CD4-positive, alpha-beta memory T cell (primary cell): ENCODE data around the gene FSD1. TPM values are rescaled to one million over a fixed set of nuclear protein-coding genes. Genes with fewer than 3 reads are reported as not detected.

Experiments used
- CTCF ChIA-PET: fragments of 350-600 bp; sonication (Branson Sonifier 250); formaldehyde crosslinking; loops from one replicate; lab custom pipeline; 2021; ENCODE audit warnings: inconsistent platforms; ENCODE audit not compliant: partially characterized antibody; lab: Charles Lee
- POLR2A ChIA-PET: fragments of 350-600 bp; sonication (Branson Sonifier 250); formaldehyde crosslinking; loops from one replicate; lab custom pipeline; 2021; ENCODE audit not compliant: partially characterized antibody; lab: Charles Lee
- DNase-seq, 5 donors: peaks; one replicate each; pipeline versions ENCODE4 v3.0.0 to v3.0.0-alpha.2; 2020 to 2022; ENCODE audit warnings: mixed read lengths in 1 of 5
- H3K27ac ChIP-seq: one replicate; pipeline ENCODE4 v1.7.0; 2013; ENCODE audit warnings: low read depth, low read length
- H3K27me3 ChIP-seq: 2 replicates; pipeline ENCODE4 v1.7.0; 2013; ENCODE audit warnings: mild to moderate bottlenecking, low read length, moderate library complexity; ENCODE audit not compliant: insufficient read depth
- H3K36me3 ChIP-seq: 2 replicates; pipeline ENCODE4 v1.7.0; 2013; ENCODE audit warnings: mild to moderate bottlenecking, low read length, moderate library complexity; ENCODE audit not compliant: insufficient read depth
- H3K4me1 ChIP-seq: 2 replicates; pipeline ENCODE4 v1.7.0; 2013; ENCODE audit warnings: mild to moderate bottlenecking, low read length, moderate library complexity; ENCODE audit not compliant: insufficient read depth
- H3K4me3 ChIP-seq, 2 donors: one replicate each; pipeline ENCODE4 v1.7.0; 2013; ENCODE audit warnings: low read length in 2 of 2, mild to moderate bottlenecking in 1 of 2
- H3K9me3 ChIP-seq, 2 donors: one replicate each; pipeline ENCODE4 v1.7.0; 2013; ENCODE audit warnings: low read length in 2 of 2, control low read depth in 1 of 2; ENCODE audit not compliant: control insufficient read depth in 1 of 2
- H3K27ac Mint-ChIP-seq, 7 donors: one replicate each; pipeline ENCODE4 v1.8.0; 2020 to 2021; ENCODE audit warnings: mixed read lengths in 7 of 7, mild to moderate bottlenecking in 6 of 7, inconsistent platforms in 3 of 7, moderate library complexity in 3 of 7
- H3K27me3 Mint-ChIP-seq, 2 donors: one replicate each; pipeline ENCODE4 v1.8.0; 2020 to 2021; ENCODE audit warnings: mixed read lengths in 2 of 2
- H3K36me3 Mint-ChIP-seq, 2 donors: one replicate each; pipeline ENCODE4 v1.8.0; 2020 to 2021; ENCODE audit warnings: mixed read lengths in 2 of 2, inconsistent platforms in 1 of 2, mild to moderate bottlenecking in 1 of 2
- H3K4me1 Mint-ChIP-seq, 4 donors: one replicate each; pipeline ENCODE4 v1.8.0; 2020 to 2021; ENCODE audit warnings: mixed read lengths in 4 of 4, mild to moderate bottlenecking in 1 of 4
- H3K4me3 Mint-ChIP-seq, 8 donors: one replicate each; pipeline ENCODE4 v1.8.0; 2020 to 2021; ENCODE audit warnings: mixed read lengths in 8 of 8, mild to moderate bottlenecking in 7 of 8, moderate library complexity in 6 of 8, inconsistent platforms in 3 of 8
- H3K9me3 Mint-ChIP-seq, 8 donors: one replicate each; pipeline ENCODE4 v1.8.0; 2020 to 2021; ENCODE audit warnings: mixed read lengths in 8 of 8, mild to moderate bottlenecking in 5 of 8, inconsistent platforms in 3 of 8, moderate library complexity in 1 of 8
- intact Hi-C: fragments of 100-400 bp; cut with micrococcal nuclease; formaldehyde crosslinking; loops from one replicate; pipeline ENCODE4 v1.15.1; 2023
- polyA plus RNA-seq, 2 donors: library from polyadenylated mRNA; unstranded; fragments of 300-500 nt; fragmentation: Illumina TruSeq; gene quantifications; one replicate each; pipeline ENCODE4 v1.2.3, GENCODE V29; 2021
- total RNA-seq, 2 experiments: library from RNA; stranded (reverse); gene quantifications; one replicate each; pipeline ENCODE4 v1.2.3, GENCODE V29; 2021

FSD1 gene
- total and polyA plus RNA-seq, 4 experiments from 2014 or later: 0.61 to 2.4 (median 1.1) TPM

- intact Hi-C loops: no loop called here
- peak overlapping the region; percentile 87 for H3K27ac ChIP-seq
Observed at GRCh38 chr19:4367781-4368127, 63.4 kb downstream of the FSD1 start.

GRCh38 chr19:4368128-4368820, 63.9 kb downstream of the FSD1 start:
- Histone ChIP-seq H3K9me3 (no peaks in the 10 kb centered on the region), H3K36me3 (peaks cover 16% of the 10 kb centered on the region), H3K4me1 (peaks cover 54% of the 10 kb centered on the region), H3K4me3 (peak overlapping the region in 1 of 2 donors; percentile 51), H3K27ac (peak overlapping the region; percentile 87), H3K27me3 (no peaks in the 10 kb centered on the region)
- ChIA-PET POLR2A (interaction anchor here (0.6 to 5.2 kb wide), 7 partner anchors 12 to 121 kb away, joined by 3 to 85 read pairs (median 4); partner anchors contain the start of genes CHAF1A, MPND, SH3GL1 and YJU2), CTCF (interaction anchor here (0.8 to 2.8 kb wide), 4 partner anchors 11 to 37 kb away, joined by 4 to 25 read pairs (median 10); partner anchors contain the start of genes CHAF1A and SH3GL1)
- H3K9me3 Mint-ChIP-seq: no peaks in the 10 kb centered on the region
- peaks cover 11 to 49% (median 26%) of the 10 kb centered on the region in 4 donors for H3K4me1 Mint-ChIP-seq
- peak in 1 of 5 donors; percentile 55 for DNase-seq
- peaks cover 0 to 24% of the 10 kb centered on the region in 2 donors for H3K36me3 Mint-ChIP-seq
- intact Hi-C loops: no loop called here
- H3K27ac Mint-ChIP-seq: peak overlapping the region; percentile 86 to 97 (median 96)
- peak overlapping the region; percentile 79 to 97 (median 92) for H3K4me3 Mint-ChIP-seq
- no peaks in the 10 kb centered on the region for H3K27me3 Mint-ChIP-seq

More at GRCh38 chr19:4367781-4368127, 63.4 kb downstream of the FSD1 start:
- peaks cover 20% of the 10 kb centered on the region for H3K36me3 ChIP-seq
- H3K4me3 ChIP-seq: no peak overlapping the region
- peaks cover 11 to 47% (median 25%) of the 10 kb centered on the region in 4 donors for H3K4me1 Mint-ChIP-seq
- H3K27me3 Mint-ChIP-seq: no peaks in the 10 kb centered on the region
- peaks cover 49% of the 10 kb centered on the region for H3K4me1 ChIP-seq
- no peaks in the 10 kb centered on the region for H3K27me3 ChIP-seq
- no peak for DNase-seq
- POLR2A ChIA-PET: interaction anchor here (1.1 to 5.2 kb wide), 4 partner anchors 15 to 103 kb away, joined by 3 to 85 read pairs (median 23); partner anchors contain the start of genes CHAF1A, MPND and SH3GL1
- peak overlapping the region; percentile 72 to 87 (median 82) for H3K27ac Mint-ChIP-seq
- no peaks in the 10 kb centered on the region for H3K9me3 Mint-ChIP-seq
- peak overlapping the region in 4 of 8 donors; percentile 31 to 59 (median 36) for H3K4me3 Mint-ChIP-seq
- CTCF ChIA-PET: no interaction called here
- H3K36me3 Mint-ChIP-seq: peaks cover 0 to 25% of the 10 kb centered on the region in 2 donors
- no peaks in the 10 kb centered on the region for H3K9me3 ChIP-seq

GRCh38 chr19:4369109-4369887, 64.9 kb downstream of the FSD1 start:
- Histone ChIP-seq H3K27ac (peak overlapping the region; percentile 87), H3K27me3 (no peaks in the 10 kb centered on the region), H3K36me3 (peaks cover 16% of the 10 kb centered on the region), H3K4me3 (peak overlapping the region; percentile 51 to 69), H3K9me3 (no peaks in the 10 kb centered on the region), H3K4me1 (peaks cover 63% of the 10 kb centered on the region)
- intact Hi-C loops: loop anchor here (1.0 kb wide), 4 partner anchors 11 to 41 kb away; partner anchors contain the start of gene SH3GL1
- Mint-ChIP-seq H3K36me3 (peaks cover 3 to 19% of the 10 kb centered on the region in 2 donors), H3K27me3 (no peaks in the 10 kb centered on the region), H3K4me1 (peaks cover 14 to 54% (median 30%) of the 10 kb centered on the region in 4 donors), H3K9me3 (no peaks in the 10 kb centered on the region), H3K27ac (peak overlapping the region; percentile 94 to 97 (median 96)), H3K4me3 (peak overlapping the region; percentile 79 to 97 (median 92))
- peak; percentile 81 to 91 (median 84) for DNase-seq
- CTCF ChIA-PET: interaction anchor here (0.9 to 2.8 kb wide), 12 partner anchors 10 to 102 kb away, joined by 3 to 25 read pairs (median 6); partner anchors contain the start of genes CHAF1A and SH3GL1
- POLR2A ChIA-PET: interaction anchor here (0.8 to 5.2 kb wide), 18 partner anchors 9 to 123 kb away, joined by 3 to 85 read pairs (median 4); partner anchors contain the start of genes CHAF1A, HDGFL2, MPND and SH3GL1

GRCh38 chr19:4369888-4370260, 65.5 kb downstream of the FSD1 start:
- H3K27me3 Mint-ChIP-seq: no peaks in the 10 kb centered on the region
- peaks cover 67% of the 10 kb centered on the region for H3K4me1 ChIP-seq
- H3K9me3 Mint-ChIP-seq: no peaks in the 10 kb centered on the region

GRCh38 chr19:4370418-4371041, 66.1 kb downstream of the FSD1 start:
- peaks cover 14 to 57% (median 33%) of the 10 kb centered on the region in 4 donors for H3K4me1 Mint-ChIP-seq
- DNase-seq: no peak
- POLR2A ChIA-PET: interaction anchor here (0.6 to 5.2 kb wide), 14 partner anchors 9 to 124 kb away, joined by 3 to 85 read pairs (median 6); partner anchors contain the start of genes CHAF1A, HDGFL2, MPND and SH3GL1

More at GRCh38 chr19:4369888-4370260, 65.5 kb downstream of the FSD1 start:
- H3K4me3 ChIP-seq: peak overlapping the region; percentile 51 to 69
- peaks cover 16% of the 10 kb centered on the region for H3K36me3 ChIP-seq
- intact Hi-C loops: loop anchor here (1.0 kb wide), 4 partner anchors 10 to 42 kb away; partner anchors contain the start of gene SH3GL1
- DNase-seq: peak; percentile 69 to 78 (median 71)
- H3K27ac ChIP-seq: peak overlapping the region; percentile 87
- no peaks in the 10 kb centered on the region for H3K9me3 ChIP-seq
- Mint-ChIP-seq H3K27ac (peak overlapping the region; percentile 92 to 97 (median 95)), H3K36me3 (peaks cover 3 to 18% of the 10 kb centered on the region in 2 donors), H3K4me1 (peaks cover 14 to 54% (median 30%) of the 10 kb centered on the region in 4 donors), H3K4me3 (peak overlapping the region; percentile 79 to 97 (median 92))
- no peaks in the 10 kb centered on the region for H3K27me3 ChIP-seq
- ChIA-PET CTCF (interaction anchor here (0.7 to 2.8 kb wide), 14 partner anchors 10 to 105 kb away, joined by 3 to 25 read pairs (median 4); partner anchors contain the start of genes CHAF1A and SH3GL1), POLR2A (interaction anchor here (0.6 to 5.2 kb wide), 16 partner anchors 10 to 123 kb away, joined by 3 to 85 read pairs (median 5); partner anchors contain the start of genes CHAF1A, HDGFL2, MPND and SH3GL1)

More at GRCh38 chr19:4370418-4371041, 66.1 kb downstream of the FSD1 start:
- peak overlapping the region; percentile 87 for H3K27ac ChIP-seq
- peaks cover 11% of the 10 kb centered on the region for H3K36me3 ChIP-seq
- H3K4me1 ChIP-seq: peaks cover 74% of the 10 kb centered on the region
- H3K27me3 Mint-ChIP-seq: no peaks in the 10 kb centered on the region
- CTCF ChIA-PET: interaction anchor here (0.7 to 2.8 kb wide), 13 partner anchors 9 to 105 kb away, joined by 3 to 25 read pairs (median 5); partner anchors contain the start of genes CHAF1A and SH3GL1
- peak overlapping the region; percentile 37 to 97 (median 95) for H3K27ac Mint-ChIP-seq
- no peaks in the 10 kb centered on the region for H3K27me3 ChIP-seq
- no peaks in the 10 kb centered on the region for H3K9me3 Mint-ChIP-seq
- intact Hi-C loops: no loop called here
- H3K4me3 ChIP-seq: peak overlapping the region; percentile 51 to 69
- H3K9me3 ChIP-seq: no peaks in the 10 kb centered on the region
- H3K4me3 Mint-ChIP-seq: peak overlapping the region; percentile 20 to 97 (median 89)
- H3K36me3 Mint-ChIP-seq: peaks cover 3 to 17% of the 10 kb centered on the region in 2 donors
